Left colon (tissue), 2 donors: ENCODE measurements around the gene CD27. TPM values are rescaled to one million over a fixed set of nuclear protein-coding genes. Genes with fewer than 3 reads are reported as not detected.
"Not testable (repeated sequence)": the region's sequence is repeated elsewhere in the genome, so short reads cannot be mapped to it uniquely, and the experiment has no call there.

ENCODE experiments used
- ATAC-seq: fragments of 200-7000 bp; cut with Tn5 transposase; one replicate; pipeline ENCODE4 v1.9.1; 2020; ENCODE audit warnings: mild to moderate bottlenecking, moderate library complexity
- DNase-seq, 2 donors: peaks; one replicate each; pipeline ENCODE4 v3.0.0-alpha.2; 2020
- intact Hi-C, 2 donors: fragments of 100-400 bp; cut with DNase I in 1 of 2; cut with micrococcal nuclease in 1 of 2; formaldehyde crosslinking; loops; one replicate each; pipeline versions ENCODE4 v1.11.2 to v1.14.0; 2022; cut with DNase I, micrococcal nuclease
- total RNA-seq, 2 donors: library from RNA; stranded (reverse); fragmentation: NEBNext Ultra II Directional; extraction: Animal tissue kit (Norgen Biotek cat#: 25700); gene quantifications; one replicate each; pipeline ENCODE4 v1.2.1, GENCODE V29; 2021
- donor health status: DM: no; HTN: no; CAD: no.
- donor health status: DM: yes; HTN: yes; CAD: no.

CD27 gene
- total RNA-seq, 2 donors from 2014 or later, result 1.3 to 4.4 TPM

DNA sequence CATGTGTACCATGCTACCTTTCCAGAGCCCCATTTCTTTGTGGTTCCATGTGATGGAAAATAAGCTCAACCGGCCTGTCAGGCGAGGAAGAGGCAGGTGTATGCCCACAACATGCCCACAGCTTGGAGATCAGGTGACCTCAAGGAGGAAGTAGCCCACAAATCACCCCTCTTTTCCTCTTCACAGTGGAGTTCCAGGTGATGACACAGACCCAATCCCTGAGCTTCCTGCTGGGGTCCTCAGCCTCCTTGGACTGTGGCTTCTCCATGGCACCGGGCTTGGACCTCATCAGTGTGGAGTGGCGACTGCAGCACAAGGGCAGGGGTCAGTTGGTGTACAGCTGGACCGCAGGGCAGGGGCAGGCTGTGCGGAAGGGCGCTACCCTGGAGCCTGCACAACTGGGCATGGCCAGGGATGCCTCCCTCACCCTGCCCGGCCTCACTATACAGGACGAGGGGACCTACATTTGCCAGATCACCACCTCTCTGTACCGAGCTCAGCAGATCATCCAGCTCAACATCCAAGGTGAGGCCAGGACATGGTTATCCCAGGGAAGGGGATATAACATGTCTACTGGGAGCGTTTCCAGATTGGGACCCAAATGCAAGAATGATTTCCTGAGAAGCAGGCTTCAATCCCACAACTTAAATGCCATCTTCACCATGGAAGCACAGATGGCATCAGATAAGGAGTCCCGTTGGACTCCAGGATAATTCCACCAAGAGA, 12.6 kb downstream of the CD27 start:
- ATAC-seq (no peak), DNase-seq (no peak)
- intact Hi-C loops, result no loop called here

GRCh38 chr12:6458281-6459003, 13.7 kb downstream of the CD27 start:
- intact Hi-C loops, result no loop called here
- no peak for DNase-seq
- ATAC-seq, result no peak

- intact Hi-C loops, result no loop called here
- ATAC-seq, result no peak
- DNase-seq, result no peak
These were observed 14.2 kb downstream of the CD27 start for GRCh38 chr12:6459004-6459337.

DNA sequence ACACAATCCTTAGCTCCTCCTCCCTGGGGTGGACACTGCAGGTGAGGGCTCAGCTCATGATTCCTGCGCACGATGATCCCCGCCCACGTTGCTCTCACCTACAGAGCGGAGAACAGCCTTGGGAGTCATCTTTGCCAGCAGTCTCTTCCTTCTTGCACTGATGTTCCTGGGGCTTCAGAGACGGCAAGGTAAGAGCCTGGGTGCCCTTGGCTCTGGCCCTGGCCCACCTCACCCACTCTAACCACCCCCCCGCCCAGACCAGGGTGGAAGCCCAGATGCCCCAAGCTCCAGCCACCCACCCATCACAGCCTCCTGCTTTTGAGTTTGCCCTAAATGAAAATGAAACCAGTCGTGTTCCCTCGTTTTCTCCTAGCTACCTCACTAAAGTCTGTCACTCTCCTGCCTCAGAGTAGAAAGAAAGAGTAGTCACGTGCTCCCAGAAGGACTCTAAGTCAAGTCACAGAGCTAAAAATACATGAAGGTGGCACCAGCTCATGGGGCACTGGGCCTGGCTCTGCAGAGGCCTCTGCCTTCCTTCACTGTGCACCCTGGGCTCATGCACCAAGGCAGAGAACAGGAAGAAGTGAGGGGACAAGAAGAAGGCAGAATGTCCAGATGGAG, 16.1 kb downstream of the CD27 start:
- intact Hi-C loops, result loop anchor here in 1 of 2 donors (10.0 kb wide), 1 partner anchor 136 kb away; no protein-coding TSS in a partner anchor
- DNase-seq (no peak), ATAC-seq (no peak)

DNA sequence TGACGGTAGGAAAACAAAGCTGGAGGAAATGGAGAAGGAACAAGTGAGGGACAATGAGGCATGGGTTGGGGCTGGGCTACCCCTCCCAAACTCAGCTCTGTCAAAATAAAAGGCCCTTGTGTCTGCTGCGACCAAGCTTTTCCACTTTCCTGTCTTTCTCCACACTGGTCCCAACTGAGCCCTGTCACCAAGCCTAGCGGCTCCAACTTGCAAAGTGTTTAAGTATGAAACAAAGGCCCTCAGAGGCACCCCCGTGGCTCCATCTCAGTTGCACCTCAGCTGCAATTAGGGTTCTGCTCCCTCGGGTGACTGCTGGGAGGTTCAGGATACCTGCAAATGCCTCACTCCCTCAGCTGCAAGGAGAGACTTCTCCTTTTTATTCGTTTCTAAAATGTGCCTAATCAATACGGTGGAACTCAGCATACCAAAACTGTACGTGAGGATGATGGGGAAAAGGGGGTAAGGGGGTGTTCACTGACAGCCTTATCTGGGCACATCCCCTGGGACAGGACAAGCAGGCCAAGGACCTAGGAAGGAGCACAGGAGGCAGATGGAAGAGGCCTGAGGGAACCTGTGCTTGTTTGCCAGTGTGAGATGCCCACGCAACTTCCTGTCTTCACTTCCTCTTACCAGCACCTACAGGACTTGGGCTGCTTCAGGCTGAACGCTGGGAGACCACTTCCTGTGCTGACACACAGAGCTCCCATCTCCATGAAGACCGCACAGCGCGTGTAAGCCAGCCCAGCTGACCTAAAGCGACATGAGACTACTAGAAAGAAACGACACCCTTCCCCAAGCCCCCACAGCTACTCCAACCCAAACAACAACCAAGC, 16.9 kb downstream of the CD27 start:
- ATAC-seq (peak; percentile 41), DNase-seq (peak; percentile 62 to 81)
- intact Hi-C loops, result loop anchor here in 1 of 2 donors (10.0 kb wide), 1 partner anchor 137 kb away; no protein-coding TSS in a partner anchor

DNA sequence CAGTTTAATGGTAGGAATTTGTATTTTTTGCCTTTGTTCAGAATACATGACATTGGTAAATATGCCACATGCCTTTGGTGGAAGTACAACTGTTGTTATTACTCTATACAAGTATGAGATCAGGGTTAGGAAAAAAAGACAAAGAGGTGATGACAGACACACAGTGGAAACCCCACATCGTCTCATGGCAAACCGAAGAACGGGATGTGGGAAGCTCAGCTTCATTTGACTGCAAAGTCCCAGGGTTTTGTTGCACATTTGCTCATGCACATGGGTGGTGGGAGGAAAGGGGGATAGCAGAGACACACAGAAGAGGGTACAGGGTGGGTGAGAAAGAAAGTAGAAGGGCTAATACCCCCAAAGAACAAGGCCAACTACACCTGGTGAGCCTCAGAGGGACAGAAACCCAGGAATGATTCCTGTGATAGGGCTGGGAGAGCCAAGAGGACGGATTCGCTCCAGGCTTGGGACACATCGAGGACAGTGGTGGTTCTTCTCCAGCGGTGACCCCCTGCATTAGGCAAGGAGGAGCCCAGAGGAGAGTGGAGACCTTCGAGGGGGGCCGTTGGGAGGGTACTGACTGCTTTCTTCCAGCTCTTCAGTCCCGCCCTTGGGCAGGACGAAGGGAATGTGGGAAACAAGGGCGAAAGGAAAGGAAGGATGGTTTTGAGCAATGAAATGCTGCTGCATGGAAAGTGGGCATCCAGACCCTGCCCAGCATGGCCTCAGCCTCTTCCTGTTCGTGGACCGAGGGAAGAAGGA, 17.7 kb downstream of the CD27 start:
- DNase-seq (no peak), ATAC-seq (no peak)
- intact Hi-C loops, result loop anchor here in 1 of 2 donors (10.0 kb wide), 1 partner anchor 138 kb away; no protein-coding TSS in a partner anchor

- intact Hi-C loops, result loop anchor here in 1 of 2 donors (10.0 kb wide), 1 partner anchor 138 kb away; no protein-coding TSS in a partner anchor
- ATAC-seq (no peak), DNase-seq (no peak)
These were observed 18.5 kb downstream of the CD27 start for GRCh38 chr12:6463216-6463615.

DNA sequence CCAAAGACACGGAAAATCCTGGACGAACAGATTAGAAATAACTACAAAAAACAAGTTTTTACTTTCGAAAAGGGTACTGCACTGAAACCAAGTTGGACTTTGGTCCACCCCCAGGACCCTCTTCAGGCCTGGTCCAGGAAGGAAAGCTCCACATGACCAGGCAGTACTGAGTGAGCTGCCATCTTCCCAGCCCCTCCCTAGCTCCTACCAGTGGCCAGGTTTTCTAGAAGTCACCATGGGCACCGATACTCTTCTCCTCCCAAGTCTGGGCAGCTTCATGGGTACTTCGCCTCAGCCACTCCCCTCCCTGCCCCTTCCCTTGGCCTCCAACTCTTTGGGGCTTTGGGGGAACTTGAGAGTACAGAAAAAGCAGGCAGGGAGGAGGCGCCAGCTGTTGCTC, 19.1 kb downstream of the CD27 start:
- intact Hi-C loops, result loop anchor here in 1 of 2 donors (10.0 kb wide), 1 partner anchor 139 kb away; no protein-coding TSS in a partner anchor
- DNase-seq (no peak), ATAC-seq (no peak)

GRCh38 chr12:6464531-6464930, 19.8 kb downstream of the CD27 start:
- intact Hi-C loops, result loop anchor here in 1 of 2 donors (10.0 kb wide), 1 partner anchor 140 kb away; no protein-coding TSS in a partner anchor
- DNase-seq, result no peak
- no peak for ATAC-seq

DNA sequence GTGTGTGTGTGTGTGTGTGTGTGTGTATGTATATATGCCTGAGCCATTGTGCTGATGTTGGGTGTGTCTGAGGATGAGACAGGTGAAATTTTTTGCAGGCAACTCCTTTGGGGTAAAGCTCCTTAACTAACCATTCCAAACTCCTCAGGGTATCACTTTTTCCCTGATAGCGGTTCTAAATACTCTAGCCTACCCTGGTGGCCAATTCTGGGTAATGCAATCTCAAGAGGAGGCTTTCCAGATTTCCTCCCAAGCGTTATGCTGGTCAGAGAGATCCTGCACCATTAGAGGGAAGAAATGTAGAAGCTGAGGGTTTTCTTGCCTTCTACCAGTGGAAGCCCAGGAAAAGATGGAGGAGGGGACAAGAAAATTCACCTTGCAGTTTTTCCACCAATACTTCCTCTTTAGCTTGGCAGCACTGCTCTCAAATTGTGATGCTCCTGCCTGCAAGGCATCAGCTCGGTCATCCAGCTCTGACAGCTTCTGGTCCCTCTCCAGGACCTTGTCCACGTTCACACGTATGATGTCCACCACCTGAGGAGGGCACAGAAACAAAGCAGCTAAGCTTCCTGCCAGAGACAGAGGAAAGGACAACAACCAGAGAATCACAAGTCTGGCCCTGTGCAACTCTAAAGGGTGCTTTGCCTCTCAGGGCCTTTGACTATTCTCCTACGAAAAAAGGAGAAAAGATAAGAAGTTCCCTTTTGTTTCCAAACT, 20.9 kb downstream of the CD27 start:
- DNase-seq, result no peak
- intact Hi-C loops, result loop anchor here in 1 of 2 donors (2.0 to 10.0 kb wide), 2 partner anchors 43 to 141 kb away; no protein-coding TSS in a partner anchor
- peak; percentile 48 for ATAC-seq

- ATAC-seq (no peak), DNase-seq (no peak)
- intact Hi-C loops, result loop anchor here in 1 of 2 donors (2.0 to 10.0 kb wide), 2 partner anchors 43 to 141 kb away; no protein-coding TSS in a partner anchor
These were observed 21.4 kb downstream of the CD27 start for GRCh38 chr12:6466184-6466573.

DNA sequence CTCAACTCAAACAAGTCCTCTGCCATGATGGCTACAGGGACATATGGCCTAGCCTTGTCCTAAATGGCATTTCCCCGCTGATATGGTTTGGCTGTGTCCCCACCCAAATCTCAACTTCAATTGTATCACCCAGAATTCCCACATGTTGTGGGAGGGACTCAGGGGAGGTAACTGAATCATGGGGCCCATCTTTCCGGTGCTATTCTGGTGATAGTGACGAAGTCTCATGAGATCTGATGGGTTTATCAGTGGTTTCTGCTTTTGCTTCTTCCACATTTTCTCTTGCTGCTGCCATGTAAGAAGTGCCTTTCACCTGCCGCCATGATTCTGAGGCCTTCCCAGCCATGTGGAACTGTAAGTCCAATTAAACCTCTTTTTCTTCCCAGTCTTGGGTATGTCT, 22.0 kb downstream of the CD27 start:
- not testable (repeated sequence) for DNase-seq, ATAC-seq
- intact Hi-C loops, result loop anchor here in 1 of 2 donors (2.0 to 10.0 kb wide), 2 partner anchors 44 to 142 kb away; no protein-coding TSS in a partner anchor

GRCh38 chr12:6467571-6468282, 23.0 kb downstream of the CD27 start:
- intact Hi-C loops, result loop anchor here in 1 of 2 donors (2.0 to 10.0 kb wide), 2 partner anchors 45 to 143 kb away; no protein-coding TSS in a partner anchor
- not testable (repeated sequence) for DNase-seq, ATAC-seq

DNA sequence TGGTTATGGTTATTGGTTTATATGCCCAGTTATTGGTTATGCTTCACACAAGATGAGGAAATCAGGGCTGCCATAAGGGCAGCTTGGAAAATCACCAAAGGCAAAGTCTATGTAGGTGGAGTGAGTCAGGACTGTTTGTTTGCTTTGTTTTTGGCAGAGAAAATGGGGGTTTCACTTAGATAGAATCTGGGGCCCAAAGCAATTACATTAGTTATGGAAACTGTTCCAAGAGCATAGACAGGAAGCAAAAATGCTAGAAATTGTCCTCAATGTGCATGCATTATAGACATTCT, 23.5 kb downstream of the CD27 start:
- ATAC-seq, result peak; percentile 21

DNA sequence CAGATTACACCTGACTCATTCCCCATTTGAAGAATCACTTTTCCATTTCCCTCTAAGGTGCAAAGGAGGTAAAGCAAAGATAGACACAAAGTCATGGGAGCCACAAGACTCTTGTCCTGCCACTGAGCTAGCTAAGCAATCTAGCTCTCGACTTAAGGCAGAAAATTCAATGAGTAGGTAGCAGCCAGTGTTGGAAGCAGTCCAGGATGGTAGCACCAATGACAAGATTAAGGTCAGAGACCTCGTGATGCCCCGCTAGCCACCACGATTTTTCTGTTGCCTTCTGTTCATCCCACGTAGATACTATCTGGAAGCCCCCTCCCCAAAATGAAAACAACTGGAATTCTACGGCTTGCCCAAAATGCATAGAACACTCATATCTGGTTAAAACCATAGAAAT, 24.3 kb downstream of the CD27 start:
- ATAC-seq (no peak), DNase-seq (no peak)
- intact Hi-C loops, result loop anchor here in 1 of 2 donors (10.0 kb wide), 1 partner anchor 144 kb away; no protein-coding TSS in a partner anchor

More for the DNA sequence above, 23.5 kb downstream of the CD27 start:
- no peak for DNase-seq
- intact Hi-C loops, result loop anchor here in 1 of 2 donors (10.0 kb wide), 1 partner anchor 143 kb away; no protein-coding TSS in a partner anchor

- ATAC-seq, result no peak
- intact Hi-C loops, result loop anchor here in 1 of 2 donors (10.0 kb wide), 1 partner anchor 145 kb away; no protein-coding TSS in a partner anchor
These were observed 25.0 kb downstream of the CD27 start for GRCh38 chr12:6469609-6470374.

More at GRCh38 chr12:6469609-6470374, 25.0 kb downstream of the CD27 start:
- no peak for DNase-seq
